Upper lobe of right lung (tissue), 1 donor: Measurements from ENCODE around the gene PLSCR3. TPM values are rescaled to one million over a fixed set of nuclear protein-coding genes. Genes with fewer than 3 reads are reported as not detected.

Experiments used
- ATAC-seq: fragments of 200-7000 bp; cut with Tn5 transposase; one replicate; pipeline ENCODE4 v1.9.1; 2020; ENCODE audit warnings: mild to moderate bottlenecking, moderate library complexity
- DNase-seq: peaks from one replicate; pipeline ENCODE4 v3.0.0-alpha.2; 2020
- H3K27ac ChIP-seq: fragments of 200-600 bp; one replicate; pipeline ENCODE4 v1.8.0; 2022
- H3K27me3 ChIP-seq: fragments of 200-600 bp; one replicate; pipeline ENCODE4 v1.8.0; 2022; ENCODE audit warnings: mild to moderate bottlenecking
- H3K36me3 ChIP-seq: fragments of 200-600 bp; one replicate; pipeline ENCODE4 v1.8.0; 2022
- H3K4me1 ChIP-seq: fragments of 200-600 bp; one replicate; pipeline ENCODE4 v1.8.0; 2022
- H3K4me3 ChIP-seq: fragments of 200-600 bp; one replicate; pipeline ENCODE4 v1.8.0; 2022; ENCODE audit warnings: mild to moderate bottlenecking
- H3K9me3 ChIP-seq: fragments of 200-600 bp; one replicate; pipeline ENCODE4 v1.8.0; 2022
- intact Hi-C: fragments of 100-400 bp; cut with DNase I; formaldehyde crosslinking; loops from one replicate; pipeline ENCODE4 v1.11.0; 2022
- total RNA-seq: library from RNA; stranded (reverse); fragmentation: NEBNext Ultra II Directional; extraction: Animal tissue kit (Norgen Biotek cat#: 25700); gene quantifications from one replicate; pipeline ENCODE4 v1.2.1, GENCODE V29; 2021
- TF ChIP-seq, protein P1 (sequence below): fragments of 200-600 bp; IDR thresholded peaks from one replicate; pipeline ENCODE4 v1.8.0; 2022; ENCODE audit warnings: antibody characterized with exemption
- donor health status: DM: no; HTN: yes; CAD: no; lungs with severe emphysema.

PLSCR3 gene
- total RNA-seq, 1 donor from 2014 or later, result 30.3 TPM

DNA sequence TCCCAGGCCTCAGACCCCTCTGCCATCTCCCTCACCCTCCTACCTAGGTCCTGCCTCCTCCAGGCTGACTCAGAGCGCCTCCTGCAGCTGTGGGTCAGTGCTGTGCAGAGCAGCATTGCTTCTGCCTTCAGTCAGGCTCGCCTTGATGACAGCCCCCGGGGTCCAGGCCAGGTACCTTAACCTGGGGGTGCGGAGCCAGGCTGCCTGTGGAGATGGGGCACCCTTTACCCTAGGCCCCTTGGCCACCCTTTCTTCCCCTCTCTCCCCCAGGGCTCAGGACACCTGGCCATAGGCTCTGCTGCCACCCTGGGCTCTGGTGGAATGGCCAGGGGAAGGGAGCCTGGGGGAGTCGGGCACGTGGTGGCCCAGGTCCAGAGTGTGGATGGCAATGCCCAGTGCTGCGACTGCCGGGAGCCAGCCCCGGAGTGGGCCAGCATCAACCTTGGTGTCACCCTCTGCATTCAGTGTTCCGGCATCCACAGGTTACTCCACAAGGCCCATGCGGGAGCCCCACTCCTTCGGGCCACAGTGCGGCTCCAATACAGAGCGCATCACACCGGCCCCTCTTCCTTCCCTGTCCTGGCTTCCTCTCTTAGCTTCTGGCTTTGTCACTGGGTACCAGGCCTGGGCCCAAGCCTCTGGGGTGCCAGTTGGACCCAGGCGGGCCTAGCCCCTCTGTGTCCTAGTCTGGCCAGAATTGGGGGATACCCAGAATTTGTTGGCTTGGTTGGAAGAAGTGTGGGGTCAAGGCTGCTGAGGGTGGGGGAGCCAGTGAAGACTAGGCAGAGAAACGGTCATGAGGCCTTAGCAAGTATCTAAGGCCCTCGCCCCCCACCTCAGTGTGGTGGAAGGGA, 47.3 kb downstream of the PLSCR3 start:
- H3K27ac ChIP-seq, result no peak overlapping the region
- peaks cover 8% of the 10 kb centered on the region for H3K4me1 ChIP-seq
- intact Hi-C loops, result no loop called here
- no peaks in the 10 kb centered on the region for H3K36me3 ChIP-seq
- no peak for DNase-seq
- TF ChIP-seq, protein P1, sequence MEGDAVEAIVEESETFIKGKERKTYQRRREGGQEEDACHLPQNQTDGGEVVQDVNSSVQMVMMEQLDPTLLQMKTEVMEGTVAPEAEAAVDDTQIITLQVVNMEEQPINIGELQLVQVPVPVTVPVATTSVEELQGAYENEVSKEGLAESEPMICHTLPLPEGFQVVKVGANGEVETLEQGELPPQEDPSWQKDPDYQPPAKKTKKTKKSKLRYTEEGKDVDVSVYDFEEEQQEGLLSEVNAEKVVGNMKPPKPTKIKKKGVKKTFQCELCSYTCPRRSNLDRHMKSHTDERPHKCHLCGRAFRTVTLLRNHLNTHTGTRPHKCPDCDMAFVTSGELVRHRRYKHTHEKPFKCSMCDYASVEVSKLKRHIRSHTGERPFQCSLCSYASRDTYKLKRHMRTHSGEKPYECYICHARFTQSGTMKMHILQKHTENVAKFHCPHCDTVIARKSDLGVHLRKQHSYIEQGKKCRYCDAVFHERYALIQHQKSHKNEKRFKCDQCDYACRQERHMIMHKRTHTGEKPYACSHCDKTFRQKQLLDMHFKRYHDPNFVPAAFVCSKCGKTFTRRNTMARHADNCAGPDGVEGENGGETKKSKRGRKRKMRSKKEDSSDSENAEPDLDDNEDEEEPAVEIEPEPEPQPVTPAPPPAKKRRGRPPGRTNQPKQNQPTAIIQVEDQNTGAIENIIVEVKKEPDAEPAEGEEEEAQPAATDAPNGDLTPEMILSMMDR, result no peak
- no peaks in the 10 kb centered on the region for H3K9me3 ChIP-seq
- no peak for ATAC-seq
- H3K4me3 ChIP-seq, result no peak overlapping the region
- no peaks in the 10 kb centered on the region for H3K27me3 ChIP-seq

DNA sequence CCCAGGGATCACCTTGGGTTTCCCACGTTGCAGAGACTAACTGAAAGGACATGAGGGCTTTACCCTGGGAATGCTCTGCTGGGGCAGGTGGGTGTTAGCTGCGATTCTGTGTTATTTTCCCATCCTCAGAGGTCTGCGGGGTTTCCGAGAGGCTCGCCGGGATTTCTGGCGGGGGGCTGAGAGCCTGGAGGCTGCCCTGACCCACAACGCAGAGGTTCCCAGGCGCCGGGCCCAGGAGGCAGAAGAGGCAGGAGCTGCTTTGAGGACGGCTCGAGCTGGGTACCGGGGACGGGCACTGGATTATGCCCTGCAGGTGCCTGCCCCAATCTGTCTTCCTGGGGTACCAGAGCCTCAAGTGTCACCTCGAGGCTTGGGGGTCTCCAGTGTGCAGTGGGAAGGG, 51.1 kb downstream of the PLSCR3 start:
- H3K27me3 ChIP-seq, result no peaks in the 10 kb centered on the region
- intact Hi-C loops, result no loop called here
- H3K36me3 ChIP-seq, result no peaks in the 10 kb centered on the region
- H3K4me1 ChIP-seq, result no peaks in the 10 kb centered on the region
- no peaks in the 10 kb centered on the region for H3K9me3 ChIP-seq
- ATAC-seq (no peak), DNase-seq (no peak)
- H3K4me3 ChIP-seq, result no peak overlapping the region
- H3K27ac ChIP-seq, result no peak overlapping the region
- TF ChIP-seq, protein P1, result no peak

- Histone ChIP-seq H3K27me3 (no peaks in the 10 kb centered on the region), H3K4me3 (no peak overlapping the region), H3K9me3 (no peaks in the 10 kb centered on the region), H3K4me1 (no peaks in the 10 kb centered on the region), H3K36me3 (no peaks in the 10 kb centered on the region), H3K27ac (no peak overlapping the region)
- TF ChIP-seq, protein P1, result no peak
- DNase-seq (no peak), ATAC-seq (no peak)
- intact Hi-C loops, result no loop called here
Observed at GRCh38 chr17:7341842-7342241, 52.5 kb downstream of the PLSCR3 start.

- ATAC-seq (no peak), DNase-seq (no peak)
- H3K9me3 ChIP-seq, result no peaks in the 10 kb centered on the region
- no peak overlapping the region for H3K27ac ChIP-seq
- H3K36me3 ChIP-seq, result no peaks in the 10 kb centered on the region
- TF ChIP-seq, protein P1, result no peak
- H3K4me3 ChIP-seq, result no peak overlapping the region
- no peaks in the 10 kb centered on the region for H3K4me1 ChIP-seq
- intact Hi-C loops, result no loop called here
- H3K27me3 ChIP-seq, result no peaks in the 10 kb centered on the region
Observed at GRCh38 chr17:7340179-7340578, 54.1 kb downstream of the PLSCR3 start.

Other genes with a start within 250 kb of the PLSCR3 start
- gene ASGR1, start 215.2 kb downstream of the PLSCR3 start, total RNA-seq, result 4.3 TPM
- 30.7 TPM for gene DLG4, start 174.7 kb downstream of the PLSCR3 start, total RNA-seq
- 544 TPM for gene ACADVL, start 174.6 kb downstream of the PLSCR3 start, total RNA-seq
- gene DVL2, start 160.0 kb downstream of the PLSCR3 start, total RNA-seq, result 41.0 TPM
- 36.9 TPM for gene PHF23, start 155.1 kb downstream of the PLSCR3 start, total RNA-seq
- gene GABARAP, start 152.1 kb downstream of the PLSCR3 start, total RNA-seq, result 547 TPM
- 141 TPM for gene CTDNEP1, start 142.8 kb downstream of the PLSCR3 start, total RNA-seq
- 35.0 TPM for gene ELP5, start 142.3 kb downstream of the PLSCR3 start, total RNA-seq
- 117 TPM for gene CLDN7, start 132.0 kb downstream of the PLSCR3 start, total RNA-seq
- 1.6 TPM for gene SLC2A4, start 112.8 kb downstream of the PLSCR3 start, total RNA-seq
- not detected for gene YBX2, start 99.9 kb downstream of the PLSCR3 start, total RNA-seq
- gene EIF5A, start 86.9 kb downstream of the PLSCR3 start, total RNA-seq, result 241 TPM
- 62.9 TPM for gene GPS2, start 79.2 kb downstream of the PLSCR3 start, total RNA-seq
- 37.6 TPM for gene NEURL4, start 65.2 kb downstream of the PLSCR3 start, total RNA-seq
- 23.2 TPM for gene ACAP1, start 58.0 kb downstream of the PLSCR3 start, total RNA-seq
- gene KCTD11, start 42.4 kb downstream of the PLSCR3 start, total RNA-seq, result 8.9 TPM
- not detected for gene TMEM95, start 39.4 kb downstream of the PLSCR3 start, total RNA-seq
- gene TNK1, start 13.4 kb downstream of the PLSCR3 start, total RNA-seq, result 5.8 TPM
- 45.2 TPM for gene TMEM256, start 9.6 kb upstream of the PLSCR3 start, total RNA-seq
- 11.7 TPM for gene NLGN2, start 13.3 kb upstream of the PLSCR3 start, total RNA-seq
- gene SPEM1, start 25.8 kb upstream of the PLSCR3 start, total RNA-seq, result not detected
- not detected for gene SPEM2, start 31.1 kb upstream of the PLSCR3 start, total RNA-seq
- gene SPEM3, start 34.3 kb upstream of the PLSCR3 start, total RNA-seq, result not detected
- gene TMEM102, start 40.9 kb upstream of the PLSCR3 start, total RNA-seq, result 7.4 TPM
- 1.1 TPM for gene FGF11, start 45.0 kb upstream of the PLSCR3 start, total RNA-seq
- gene CHRNB1, start 50.5 kb upstream of the PLSCR3 start, total RNA-seq, result 10.1 TPM
- 84.7 TPM for gene ZBTB4, start 85.1 kb upstream of the PLSCR3 start, total RNA-seq
- gene SLC35G6, start 86.9 kb upstream of the PLSCR3 start, total RNA-seq, result not detected
- 105 TPM for gene POLR2A, start 89.8 kb upstream of the PLSCR3 start, total RNA-seq
- 75.7 TPM for gene TNFSF12, start 154.5 kb upstream of the PLSCR3 start, total RNA-seq
- gene TNFSF13, start 164.2 kb upstream of the PLSCR3 start, total RNA-seq, result 101 TPM
- 57.6 TPM for gene SENP3, start 167.4 kb upstream of the PLSCR3 start, total RNA-seq
- gene CD68, start 185.1 kb upstream of the PLSCR3 start, total RNA-seq, result 398 TPM
- gene MPDU1, start 189.3 kb upstream of the PLSCR3 start, total RNA-seq, result 58.2 TPM
- 0.67 TPM for gene SOX15, start 195.6 kb upstream of the PLSCR3 start, total RNA-seq
- gene FXR2, start 220.4 kb upstream of the PLSCR3 start, total RNA-seq, result 39.3 TPM
- gene SAT2, start 233.3 kb upstream of the PLSCR3 start, total RNA-seq, result 81.7 TPM
- 0.87 TPM for gene SHBG, start 235.6 kb upstream of the PLSCR3 start, total RNA-seq